Measurements from ENCODE around the gene EDEM3. TPM values are rescaled to one million over a fixed set of nuclear protein-coding genes. Genes with fewer than 3 reads are reported as not detected.

EDEM3 gene
- total and polyA plus RNA-seq, 9 of the 15 experiments (the other 6 are each of a cell fraction or from before 2014, with no cell fraction given) = 15.8 to 46.6 (median 28.0) TPM

- TF ChIP-seq ZNF592 (IDR thresholded peaks at IDR 0.05) (peak; percentile 31; the same call in 1 of the 2 replicates), ZNF146 (CRISPR knock-in tag; IDR thresholded peaks at IDR 0.05; ENCODE audit: unreplicated experiment) (no peak), U2AF1 (optimal IDR thresholded peaks at IDR 0.05; ENCODE audit: low read depth, low read length) (no peak), PTTG1 (tag; IDR thresholded peaks at IDR 0.05; ENCODE audit: low read depth) (no peak), MTA2 (IDR thresholded peaks at IDR 0.05; ENCODE audit: low read depth) (no peak), ZNF511 (CRISPR knock-in tag; IDR thresholded peaks at IDR 0.05) (no peak), FOXK1 (CRISPR knock-in tag; IDR thresholded peaks at IDR 0.05; ENCODE audit: borderline replicate concordance) (no peak), ARID3A (IDR thresholded peaks at IDR 0.05; ENCODE audit: borderline replicate concordance, low read depth, low read length) (peak; percentile 33; the same call in 1 of the 2 replicates)
Observed at GRCh38 chr1:184743062-184743756, 11.4 kb downstream of the EDEM3 start (continued).

Measured in K562 (cell line).